Fibroblast of pulmonary artery (primary cell): ENCODE results near the gene DLD.

Source experiments
- DNase-seq: peaks from one replicate; pipeline ENCODE4 v3.0.0-alpha.2; 2010; ENCODE audit warnings: low read depth
- H3K4me3 ChIP-seq: replicated peaks from 2 replicates; pipeline ENCODE4 v1.5.1; 2011; ENCODE audit warnings: low read depth, mild to moderate bottlenecking, control low read depth, low read length, moderate library complexity
- TF ChIP-seq, protein P1 (sequence below): IDR thresholded peaks from 2 replicates; pipeline ENCODE4 v1.5.1; 2011; ENCODE audit warnings: mild to moderate bottlenecking, control low read depth, low read length, inconsistent platforms; ENCODE audit errors: missing control alignments

The DLD gene

DNA sequence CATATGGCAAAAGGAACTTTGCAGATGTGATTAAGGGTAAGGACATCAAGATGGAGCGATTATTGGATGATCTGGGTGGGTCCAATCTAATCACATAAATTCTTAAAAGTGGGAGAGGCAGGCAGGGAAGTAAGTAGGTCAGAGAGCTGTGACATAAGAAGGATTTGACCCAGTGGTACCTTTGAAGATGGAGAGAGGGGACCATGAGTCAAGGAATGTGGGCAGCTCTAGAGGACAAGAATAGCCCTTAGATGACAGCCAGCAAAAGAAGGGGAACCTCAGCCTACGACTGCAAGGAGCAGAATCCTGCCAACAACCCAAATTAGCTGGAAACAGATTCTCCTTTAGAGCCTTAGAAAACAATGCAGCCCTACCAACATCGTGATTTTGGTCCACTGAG is 77.5 kb downstream of the DLD start:
- no peak for DNase-seq
- TF ChIP-seq, protein P1, sequence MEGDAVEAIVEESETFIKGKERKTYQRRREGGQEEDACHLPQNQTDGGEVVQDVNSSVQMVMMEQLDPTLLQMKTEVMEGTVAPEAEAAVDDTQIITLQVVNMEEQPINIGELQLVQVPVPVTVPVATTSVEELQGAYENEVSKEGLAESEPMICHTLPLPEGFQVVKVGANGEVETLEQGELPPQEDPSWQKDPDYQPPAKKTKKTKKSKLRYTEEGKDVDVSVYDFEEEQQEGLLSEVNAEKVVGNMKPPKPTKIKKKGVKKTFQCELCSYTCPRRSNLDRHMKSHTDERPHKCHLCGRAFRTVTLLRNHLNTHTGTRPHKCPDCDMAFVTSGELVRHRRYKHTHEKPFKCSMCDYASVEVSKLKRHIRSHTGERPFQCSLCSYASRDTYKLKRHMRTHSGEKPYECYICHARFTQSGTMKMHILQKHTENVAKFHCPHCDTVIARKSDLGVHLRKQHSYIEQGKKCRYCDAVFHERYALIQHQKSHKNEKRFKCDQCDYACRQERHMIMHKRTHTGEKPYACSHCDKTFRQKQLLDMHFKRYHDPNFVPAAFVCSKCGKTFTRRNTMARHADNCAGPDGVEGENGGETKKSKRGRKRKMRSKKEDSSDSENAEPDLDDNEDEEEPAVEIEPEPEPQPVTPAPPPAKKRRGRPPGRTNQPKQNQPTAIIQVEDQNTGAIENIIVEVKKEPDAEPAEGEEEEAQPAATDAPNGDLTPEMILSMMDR: no peak
- no peak overlapping the region for H3K4me3 ChIP-seq

DNA sequence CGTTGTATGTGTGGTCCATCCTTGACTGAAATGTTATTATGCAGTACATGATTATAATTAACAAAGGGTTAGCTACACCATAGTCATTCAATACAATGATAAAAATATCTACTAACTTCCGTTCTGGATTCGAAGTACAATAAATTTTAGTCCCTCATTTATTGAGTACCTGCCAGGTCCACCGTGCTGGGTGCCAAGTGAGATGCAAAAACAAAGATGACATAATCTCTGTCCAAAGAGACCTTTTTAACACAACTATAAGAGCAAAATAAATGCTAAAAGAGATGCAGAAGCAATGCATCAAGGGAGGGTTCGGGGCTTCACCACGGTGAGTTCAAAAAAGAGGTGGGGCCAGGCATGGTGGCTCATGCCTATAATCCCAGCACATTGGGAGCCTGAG is 78.9 kb downstream of the DLD start:
- no peak overlapping the region for H3K4me3 ChIP-seq
- TF ChIP-seq, protein P1: no peak

More for the DNA sequence above, 78.9 kb downstream of the DLD start:
- peak; percentile 46 for DNase-seq
